K562 (cell line): ENCODE measurements around the gene ZNF521. TPM values are rescaled to one million over a fixed set of nuclear protein-coding genes. Genes with fewer than 3 reads are reported as not detected.

Source experiments
- ATAC-seq: fragments of 200-7000 bp; cut with Tn5 transposase; 3 replicates; pipeline ENCODE4 v1.9.1; 2020; ENCODE audit warnings: moderate library complexity
- BruUV-seq: library from RNA; stranded (reverse); fragments of 400-500 nt; replicated peaks from 2 replicates; lab custom pipeline; 2021; lab: Mats Ljungman, UMichigan
- CTCF ChIA-PET: fragments of 300-600 bp; formaldehyde crosslinking; extraction: SDS; loops from one replicate; lab custom pipeline; 2021; ENCODE audit warnings: low intra/inter-chr PET ratio; lab: Yijun Ruan, JAX
- POLR2A ChIA-PET: fragments of 300-600, 350-650 bp; sonication (Branson Sonifier 250); formaldehyde crosslinking; extraction: SDS; loops from one replicate; lab custom pipeline; 2021; ENCODE audit warnings: antibody characterized with exemption, inconsistent platforms; lab: Yijun Ruan, JAX
- DNase-seq, 4 experiments: peaks; one replicate each; pipeline versions ENCODE4 v3.0.0 to v3.0.0-alpha.2; 2011 to 2018; ENCODE audit warnings: low spot score in 3 of 4, mixed read lengths in 3 of 4; ENCODE audit errors: extremely low read depth in 1 of 4
- FAIRE-seq: peaks from 2 replicates; lab custom pipeline; 2011; peaks lifted over from hg19 to GRCh38; lab: Jason Lieb, UNC
- H2AFZ ChIP-seq: 2 replicates; pipeline ENCODE4 v1.6.0; 2011; ENCODE audit warnings: low read depth, low read length, control low read depth, inconsistent platforms
- H3K27ac ChIP-seq: fragments of 200-600 bp; 3 replicates; pipeline ENCODE4 v1.8.0; 2011; ENCODE audit warnings: low read depth, mild to moderate bottlenecking, control low read depth, inconsistent platforms, low read length, moderate library complexity, mixed read lengths; ENCODE audit errors: extremely low read depth
- H3K27me3 ChIP-seq, 2 experiments: fragments of 300-600 bp in 1 of 2; 2 replicates in 1 of 2; 3 replicates in 1 of 2; pipeline versions ENCODE4 v1.6.0 to v1.8.0; 2011; ENCODE audit warnings: inconsistent platforms in 2 of 2, low read length in 2 of 2, mild to moderate bottlenecking in 1 of 2, mixed read lengths in 1 of 2, moderate library complexity in 1 of 2; ENCODE audit not compliant: control insufficient read depth in 2 of 2, insufficient read depth in 2 of 2
- H3K36me3 ChIP-seq: fragments of 300-600 bp; 3 replicates; pipeline ENCODE4 v1.8.0; 2011; ENCODE audit warnings: mild to moderate bottlenecking, low read length, inconsistent platforms; ENCODE audit not compliant: control insufficient read depth, insufficient read depth
- H3K4me1 ChIP-seq, 2 experiments: fragments of 200-600 bp in 1 of 2; replicated peaks in 1 of 2; 2 replicates in 1 of 2; 3 replicates in 1 of 2; pipeline versions ENCODE4 v1.5.1 to v1.8.0; 2011; ENCODE audit warnings: inconsistent platforms in 2 of 2, low read length in 2 of 2, mild to moderate bottlenecking in 1 of 2, mixed read lengths in 1 of 2, moderate library complexity in 1 of 2; ENCODE audit not compliant: control insufficient read depth in 2 of 2, insufficient read depth in 2 of 2
- H3K4me2 ChIP-seq: 2 replicates; pipeline ENCODE4 v1.6.1; 2011; ENCODE audit warnings: low read length, control low read depth, inconsistent platforms, mixed read lengths; ENCODE audit not compliant: insufficient read depth
- H3K4me3 ChIP-seq: fragments of 200-600 bp; sonication (generic), shearing (Covaris generic); 2 replicates; pipeline ENCODE4 v1.5.1; 2016; ENCODE audit warnings: control low read depth, inconsistent platforms
- H3K79me2 ChIP-seq: fragments of 200-600 bp; 3 replicates; pipeline ENCODE4 v1.8.0; 2011; ENCODE audit warnings: low read length, inconsistent platforms; ENCODE audit not compliant: control insufficient read depth, insufficient read depth
- H3K9ac ChIP-seq, 2 experiments: 2 replicates each; pipeline versions ENCODE4 v1.6.0 to v1.6.1; 2011; ENCODE audit warnings: low read depth in 2 of 2, low read length in 2 of 2, control low read depth in 1 of 2, inconsistent platforms in 1 of 2, mild to moderate bottlenecking in 1 of 2, mixed read lengths in 1 of 2; ENCODE audit not compliant: insufficient read depth in 1 of 2
- H3K9me1 ChIP-seq: one replicate; pipeline ENCODE4 v1.6.0; 2011; ENCODE audit warnings: inconsistent platforms, mild to moderate bottlenecking, low read length, moderate library complexity; ENCODE audit not compliant: control insufficient read depth, insufficient read depth
- H3K9me3 ChIP-seq: replicated peaks from 2 replicates; pipeline ENCODE4 v1.5.1; 2011; ENCODE audit warnings: low read depth, low read length, inconsistent platforms; ENCODE audit not compliant: control insufficient read depth, insufficient read depth
- H4K20me1 ChIP-seq: replicated peaks from 2 replicates; pipeline ENCODE4 v1.6.1; 2011; ENCODE audit warnings: low read length, inconsistent platforms, mixed read lengths; ENCODE audit not compliant: control insufficient read depth, insufficient read depth
- C11orf30 ChIP-seq: fragments of 450-650 bp; IDR thresholded peaks from 2 replicates; pipeline ENCODE4 v1.6.1; 2016; ENCODE audit warnings: low read depth, mild to moderate bottlenecking
- CCAR2 ChIP-seq: fragments of 200-400 bp; formaldehyde crosslinking; IDR thresholded peaks from 2 replicates; pipeline ENCODE4 v1.6.1; 2017; ENCODE audit warnings: mild to moderate bottlenecking, low read depth, low read length
- ELF1 ChIP-seq: fragments of 200-800 bp; sonication (Bioruptor generic); IDR thresholded peaks from 2 replicates; pipeline ENCODE4 v1.6.1; 2016; ENCODE audit warnings: missing genetic modification characterization, missing compliant biosample characterization
- L3MBTL2 ChIP-seq: fragments of 450-650 bp; IDR thresholded peaks from 2 replicates; pipeline ENCODE4 v1.6.1; 2016; ENCODE audit warnings: mild to moderate bottlenecking, moderate library complexity
- MAFF ChIP-seq: IDR thresholded peaks from 2 replicates; pipeline ENCODE4 v1.6.1; 2012; ENCODE audit warnings: low read length, improper control_type of control experiment
- MAFG ChIP-seq: fragments of 450-650 bp; conservative IDR thresholded peaks from 2 replicates; pipeline ENCODE4 v1.6.1; 2016; ENCODE audit warnings: missing genetic modification characterization, missing compliant biosample characterization
- MAFK ChIP-seq: IDR thresholded peaks from 2 replicates; pipeline ENCODE4 v1.6.1; 2011; ENCODE audit warnings: low read length, improper control_type of control experiment
- MLLT1 ChIP-seq, 2 experiments: fragments of 450-650 bp; IDR thresholded peaks; 2 replicates each; pipeline ENCODE4 v1.6.1; 2016
- NFATC3 ChIP-seq: fragments of 450-650 bp; IDR thresholded peaks from 2 replicates; pipeline ENCODE4 v1.6.1; 2017; ENCODE audit warnings: mild to moderate bottlenecking
- RBBP5 ChIP-seq: fragments of 200-600 bp; sonication (generic); IDR thresholded peaks from 2 replicates; pipeline ENCODE4 v1.6.1; 2012; ENCODE audit warnings: borderline replicate concordance, mild to moderate bottlenecking, low read length, control low read depth, inconsistent platforms; ENCODE audit not compliant: insufficient read depth, poor library complexity, severe bottlenecking
- SFPQ ChIP-seq: fragments of 200-400 bp; formaldehyde crosslinking; IDR thresholded peaks from 2 replicates; pipeline ENCODE4 v1.6.1; 2017; ENCODE audit warnings: mild to moderate bottlenecking, low read depth, low read length, moderate library complexity
- SNIP1 ChIP-seq: fragments of 450-650 bp; IDR thresholded peaks from 2 replicates; pipeline ENCODE4 v1.7.1; 2017; ENCODE audit warnings: low read depth, mild to moderate bottlenecking
- TGIF2 ChIP-seq: sonication (generic); formaldehyde crosslinking; IDR thresholded peaks from 2 replicates; pipeline ENCODE4 v1.8.1; 2022; ENCODE audit warnings: mild to moderate bottlenecking, missing genetic modification reagents, moderate library complexity
- TSC22D4 ChIP-seq: fragments of 450-650 bp; IDR thresholded peaks from 2 replicates; pipeline ENCODE4 v1.6.1; 2016; ENCODE audit warnings: missing genetic modification characterization, missing biosample characterization, control low read depth
- ZBTB9 ChIP-seq: fragments of 450-650 bp; formaldehyde crosslinking; IDR thresholded peaks from 2 replicates; pipeline ENCODE4 v1.4.0; 2020; ENCODE audit warnings: mild to moderate bottlenecking, moderate library complexity
- ZNF395 ChIP-seq: fragments of 200-800 bp; sonication (Bioruptor generic); IDR thresholded peaks from 2 replicates; pipeline ENCODE4 v1.6.1; 2017; ENCODE audit warnings: missing genetic modification characterization, missing compliant biosample characterization
- ZSCAN29 ChIP-seq: fragments of 450-650 bp; IDR thresholded peaks from 2 replicates; pipeline ENCODE4 v1.6.1; 2017
- WGBS: fragments of 100-300 bp; shearing (Covaris generic); methylation state at CpG from one replicate; pipeline ENCODE4 v1.1.6; 2016; ENCODE audit warnings: low coverage, mixed read lengths; ENCODE audit not compliant: insufficient coverage; ENCODE audit errors: missing lambda C conversion rate; 5-methylcytosine and 5-hydroxymethylcytosine counted together
- in situ Hi-C: fragments of 300-500 bp; cut with MboI; formaldehyde crosslinking; loops from 4 replicates; pipeline ENCODE4 v1.15.0; 2018; ENCODE audit warnings: inconsistent platforms, mixed read lengths
- intact Hi-C: fragments of 100-400 bp; cut with micrococcal nuclease; formaldehyde crosslinking; loops from 2 replicates; pipeline ENCODE4 v1.14.2; 2022
- polyA plus RNA-seq, 8 experiments: library from polyadenylated mRNA; depleted of rRNA in 4 of 8; stranded (reverse) in 5 of 8; unstranded in 3 of 8; fragments of >200 nt; fragmentation: Nextera tagmentation in 2 of 8; fragmentation: Illumina TruSeq in 1 of 8; extraction: Ambion mirVana in 2 of 8; extraction: Trizol in 1 of 8; gene quantifications; 2 replicates each; pipeline versions ENCODE4 v1.2.1 to v1.2.3, GENCODE V29; 2011 to 2014; ENCODE audit warnings: inconsistent platforms in 1 of 8, missing spikeins in 1 of 8
- total RNA-seq, 7 experiments: library from RNA; depleted of rRNA in 6 of 7; stranded (reverse); fragments of >200 nt in 6 of 7; fragmentation: Illumina TruSeq in 2 of 7; extraction: Trizol in 2 of 7; gene quantifications; 2 replicates each; pipeline versions ENCODE4 v1.2.1 to v1.2.3, GENCODE V29; 2011 to 2021; ENCODE audit warnings: low replicate concordance in 1 of 7

The ZNF521 gene
- total and polyA plus RNA-seq, 9 of the 15 experiments (the other 6 are each of a cell fraction or from before 2014, with no cell fraction given) = 1.2 to 5.8 (median 1.6) TPM

GRCh38 chr18:25140124-25140961 lies 211.6 kb downstream of the ZNF521 start:
- Histone ChIP-seq H3K4me3 (no peak overlapping the region), H3K9me1 (no peaks in the 10 kb centered on the region)
- TF ChIP-seq ZBTB9 (CRISPR knock-in tag) (no peak), ZSCAN29 (no peak), TSC22D4 (tag) (no peak), MAFK (peak; percentile 67), NFATC3 (no peak), RBBP5 (no peak), L3MBTL2 (no peak), TGIF2 (CRISPR knock-in tag) (no peak), ZNF395 (CRISPR knock-in tag) (no peak), SFPQ (no peak), MLLT1 (IDR thresholded peaks at IDR 0.05) (no peak), MAFG (tag) (peak; percentile 68), C11orf30 (peak; percentile 76), SNIP1 (no peak), ELF1 (tag) (no peak), CCAR2 (no peak), MAFF (peak; percentile 73)

More at GRCh38 chr18:25140124-25140961, 211.6 kb downstream of the ZNF521 start:
- POLR2A ChIA-PET = no interaction called here
- no peak overlapping the region for H3K27ac ChIP-seq
- FAIRE-seq (no peak), DNase-seq (no peak), ATAC-seq (no peak)
- no peak overlapping the region for H3K9ac ChIP-seq
- 4% methylated on average over 8 of the region's 8 CpGs for WGBS
- H2AFZ ChIP-seq = no peak overlapping the region
- in situ Hi-C loops (no loop called here), intact Hi-C loops (no loop called here)
- no TSS peak for BruUV-seq
- H3K36me3 ChIP-seq = no peaks in the 10 kb centered on the region
- no peaks in the 10 kb centered on the region for H3K9me3 ChIP-seq
- H4K20me1 ChIP-seq = no peaks in the 10 kb centered on the region
- H3K4me1 ChIP-seq = no peaks in the 10 kb centered on the region
- no peaks in the 10 kb centered on the region for H3K27me3 ChIP-seq
- no peaks in the 10 kb centered on the region for H3K79me2 ChIP-seq
- CTCF ChIA-PET = no interaction called here
- H3K4me2 ChIP-seq = no peak overlapping the region
